T-helper 9 cell (primary cell): Measurements from ENCODE around the gene PCYT2.
"Not testable (repeated sequence)": the region's sequence is repeated elsewhere in the genome, so short reads cannot be mapped to it uniquely, and the experiment has no call there.

Experiments
- DNase-seq: peaks from one replicate; pipeline ENCODE4 v3.0.0-alpha.2; 2020

The PCYT2 gene

GRCh38 chr17:81927152-81927652 is 16.0 kb upstream of the PCYT2 start:
- no peak for DNase-seq

GRCh38 chr17:81926451-81927151 is 15.4 kb upstream of the PCYT2 start:
- DNase-seq: peak; percentile 46

- DNase-seq: no peak
Observed at GRCh38 chr17:81925860-81926450, 14.8 kb upstream of the PCYT2 start.

- DNase-seq: no peak
Observed at GRCh38 chr17:81924557-81925532, 13.6 kb upstream of the PCYT2 start.

GRCh38 chr17:81923302-81924260 is 12.4 kb upstream of the PCYT2 start:
- DNase-seq: no peak

- no peak for DNase-seq
Observed at GRCh38 chr17:81922566-81923301, 11.5 kb upstream of the PCYT2 start.

GRCh38 chr17:81921996-81922565 is 10.9 kb upstream of the PCYT2 start:
- DNase-seq: no peak

- DNase-seq: no peak
Observed at GRCh38 chr17:81921537-81921862, 10.3 kb upstream of the PCYT2 start.

GRCh38 chr17:81920612-81921536 is 9.7 kb upstream of the PCYT2 start:
- DNase-seq: no peak

GRCh38 chr17:81918832-81919545 is 7.8 kb upstream of the PCYT2 start:
- no peak for DNase-seq

GRCh38 chr17:81918333-81918669 is 7.1 kb upstream of the PCYT2 start:
- not testable (repeated sequence) for DNase-seq

- DNase-seq: peak; percentile 79
Observed at GRCh38 chr17:81917565-81918332, 6.5 kb upstream of the PCYT2 start, which contains the start of gene SIRT7. Gene SIRT7 (minus strand): TSS chr17:81918176. CDS start chr17:81918131, 45 bp downstream.

- DNase-seq: no peak
Observed at GRCh38 chr17:81916234-81917001, 5.2 kb upstream of the PCYT2 start.

- DNase-seq: no peak
Observed at GRCh38 chr17:81915331-81915730, 4.1 kb upstream of the PCYT2 start.

- DNase-seq: no peak
Observed at GRCh38 chr17:81914103-81914850, 3.1 kb upstream of the PCYT2 start.

- DNase-seq: no peak
Observed at GRCh38 chr17:81913394-81914102, 2.3 kb upstream of the PCYT2 start.
